ENCODE measurements around the gene STK38L.

GRCh38 chr12:27343255-27344000 is 99.3 kb downstream of the STK38L start:
- no peak for TF ChIP-seq CTCF (IDR thresholded peaks at IDR 0.05)
- TF ChIP-seq, protein P1, sequence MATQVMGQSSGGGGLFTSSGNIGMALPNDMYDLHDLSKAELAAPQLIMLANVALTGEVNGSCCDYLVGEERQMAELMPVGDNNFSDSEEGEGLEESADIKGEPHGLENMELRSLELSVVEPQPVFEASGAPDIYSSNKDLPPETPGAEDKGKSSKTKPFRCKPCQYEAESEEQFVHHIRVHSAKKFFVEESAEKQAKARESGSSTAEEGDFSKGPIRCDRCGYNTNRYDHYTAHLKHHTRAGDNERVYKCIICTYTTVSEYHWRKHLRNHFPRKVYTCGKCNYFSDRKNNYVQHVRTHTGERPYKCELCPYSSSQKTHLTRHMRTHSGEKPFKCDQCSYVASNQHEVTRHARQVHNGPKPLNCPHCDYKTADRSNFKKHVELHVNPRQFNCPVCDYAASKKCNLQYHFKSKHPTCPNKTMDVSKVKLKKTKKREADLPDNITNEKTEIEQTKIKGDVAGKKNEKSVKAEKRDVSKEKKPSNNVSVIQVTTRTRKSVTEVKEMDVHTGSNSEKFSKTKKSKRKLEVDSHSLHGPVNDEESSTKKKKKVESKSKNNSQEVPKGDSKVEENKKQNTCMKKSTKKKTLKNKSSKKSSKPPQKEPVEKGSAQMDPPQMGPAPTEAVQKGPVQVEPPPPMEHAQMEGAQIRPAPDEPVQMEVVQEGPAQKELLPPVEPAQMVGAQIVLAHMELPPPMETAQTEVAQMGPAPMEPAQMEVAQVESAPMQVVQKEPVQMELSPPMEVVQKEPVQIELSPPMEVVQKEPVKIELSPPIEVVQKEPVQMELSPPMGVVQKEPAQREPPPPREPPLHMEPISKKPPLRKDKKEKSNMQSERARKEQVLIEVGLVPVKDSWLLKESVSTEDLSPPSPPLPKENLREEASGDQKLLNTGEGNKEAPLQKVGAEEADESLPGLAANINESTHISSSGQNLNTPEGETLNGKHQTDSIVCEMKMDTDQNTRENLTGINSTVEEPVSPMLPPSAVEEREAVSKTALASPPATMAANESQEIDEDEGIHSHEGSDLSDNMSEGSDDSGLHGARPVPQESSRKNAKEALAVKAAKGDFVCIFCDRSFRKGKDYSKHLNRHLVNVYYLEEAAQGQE (IDR thresholded peaks at IDR 0.05; ENCODE audit: insufficient read depth in 1 of 2, low read depth in 2 of 2, low read length in 1 of 2), result no peak
